HAP-1 (cell line): ENCODE results near the gene TDRD7.

Experiments used
- DNase-seq, 2 experiments: peaks; one replicate each; pipeline ENCODE4 v3.0.0-alpha.2; 2016 to 2020; ENCODE audit warnings: low spot score in 2 of 2
- H3K27me3 ChIP-seq: fragments of 250-450 bp; sonication (Bioruptor Pico); 2 replicates; pipeline ENCODE4 v1.5.1; 2020; ENCODE audit warnings: low read depth, mild to moderate bottlenecking, moderate library complexity
- H3K36me3 ChIP-seq: fragments of 250-450 bp; sonication (Bioruptor Pico); replicated peaks from 2 replicates; pipeline ENCODE4 v1.5.1; 2020; ENCODE audit warnings: mild to moderate bottlenecking
- H3K4me1 ChIP-seq: fragments of 250-450 bp; sonication (Bioruptor Pico); 2 replicates; pipeline ENCODE4 v1.5.1; 2020; ENCODE audit warnings: mild to moderate bottlenecking
- H3K4me3 ChIP-seq: fragments of 250-450 bp; sonication (Bioruptor Pico); 2 replicates; pipeline ENCODE4 v1.5.1; 2020; ENCODE audit warnings: mild to moderate bottlenecking, moderate library complexity
- H3K9me3 ChIP-seq: fragments of 250-450 bp; sonication (Bioruptor Pico); 2 replicates; pipeline ENCODE4 v1.5.1; 2020; ENCODE audit warnings: mild to moderate bottlenecking, moderate library complexity
- in situ Hi-C: fragments of 300-500 bp; cut with MboI; formaldehyde crosslinking; loops from 3 replicates; pipeline ENCODE4 v1.14.3; 2020; ENCODE audit warnings: low sequenced_read_pairs, inconsistent platforms, mixed read lengths

TDRD7 gene

GRCh38 chr9:97531888-97532376 is 120.0 kb downstream of the TDRD7 start:
- Histone ChIP-seq H3K9me3 (no peaks in the 10 kb centered on the region), H3K4me3 (no peak overlapping the region), H3K4me1 (no peaks in the 10 kb centered on the region), H3K27me3 (no peaks in the 10 kb centered on the region), H3K36me3 (no peaks in the 10 kb centered on the region)
- in situ Hi-C loops, result no loop called here
- DNase-seq, result no peak

- no peak for DNase-seq
- Histone ChIP-seq H3K4me1 (no peaks in the 10 kb centered on the region), H3K9me3 (no peaks in the 10 kb centered on the region), H3K27me3 (no peaks in the 10 kb centered on the region), H3K36me3 (no peaks in the 10 kb centered on the region), H3K4me3 (no peak overlapping the region)
- in situ Hi-C loops, result no loop called here
Measured at GRCh38 chr9:97534185-97534584, 122.3 kb downstream of the TDRD7 start.

DNA sequence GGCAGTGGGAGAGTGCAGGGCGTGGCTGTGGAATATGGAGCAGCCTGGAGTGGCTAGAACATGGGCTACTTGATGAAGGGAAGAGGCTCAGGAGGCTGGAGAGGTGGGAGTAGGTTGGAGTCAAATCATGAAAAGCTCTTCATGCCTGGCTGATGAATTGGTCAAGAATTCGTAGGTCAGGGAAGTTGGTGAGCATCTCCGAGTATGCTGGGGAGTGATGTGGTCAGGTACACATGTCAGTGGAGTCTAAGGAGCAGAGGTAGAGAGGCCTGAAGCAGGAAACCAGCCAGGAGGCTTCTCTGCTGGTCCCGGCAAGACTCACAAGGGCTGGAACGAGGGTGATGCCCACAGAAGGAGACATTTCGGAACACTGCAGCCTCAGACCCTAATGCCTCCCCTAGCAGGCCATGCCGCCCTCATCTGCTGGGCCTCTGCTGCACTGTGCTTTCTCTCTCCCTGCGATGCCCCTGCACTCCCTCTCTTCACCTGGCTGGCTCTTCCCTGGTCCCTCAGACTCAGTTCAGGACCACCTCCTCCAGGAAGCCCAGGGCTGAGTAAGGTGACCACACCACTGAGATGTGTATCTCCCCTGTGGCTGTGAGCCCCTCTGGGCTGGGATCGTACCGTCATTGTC is 123.2 kb downstream of the TDRD7 start:
- DNase-seq, result no peak
- no peak overlapping the region for H3K4me3 ChIP-seq
- H3K36me3 ChIP-seq, result no peaks in the 10 kb centered on the region
- no peaks in the 10 kb centered on the region for H3K9me3 ChIP-seq
- in situ Hi-C loops, result no loop called here
- no peaks in the 10 kb centered on the region for H3K27me3 ChIP-seq
- no peaks in the 10 kb centered on the region for H3K4me1 ChIP-seq

DNA sequence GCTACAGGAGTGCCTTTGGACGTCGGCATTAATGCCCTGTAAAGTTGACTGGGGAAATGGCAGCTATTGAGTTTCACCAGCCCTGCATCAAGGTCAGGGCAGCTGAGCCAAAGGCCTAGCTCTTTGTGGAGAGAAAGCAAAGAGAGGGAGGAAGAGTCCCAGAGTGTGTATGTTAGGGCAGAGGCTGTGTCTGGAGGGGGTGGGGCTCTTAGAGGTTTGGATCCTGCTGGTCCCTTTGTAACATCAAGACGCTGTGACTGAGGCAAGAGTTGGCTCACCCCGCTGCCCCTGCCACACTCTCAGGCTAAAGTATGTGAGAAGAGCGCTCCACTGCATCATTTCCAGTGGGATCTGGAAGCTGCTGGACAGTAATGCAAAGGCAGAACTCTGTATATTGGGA is 123.9 kb downstream of the TDRD7 start:
- Histone ChIP-seq H3K36me3 (no peaks in the 10 kb centered on the region), H3K4me3 (no peak overlapping the region), H3K27me3 (no peaks in the 10 kb centered on the region), H3K9me3 (no peaks in the 10 kb centered on the region), H3K4me1 (no peaks in the 10 kb centered on the region)
- in situ Hi-C loops, result no loop called here
- no peak for DNase-seq

DNA sequence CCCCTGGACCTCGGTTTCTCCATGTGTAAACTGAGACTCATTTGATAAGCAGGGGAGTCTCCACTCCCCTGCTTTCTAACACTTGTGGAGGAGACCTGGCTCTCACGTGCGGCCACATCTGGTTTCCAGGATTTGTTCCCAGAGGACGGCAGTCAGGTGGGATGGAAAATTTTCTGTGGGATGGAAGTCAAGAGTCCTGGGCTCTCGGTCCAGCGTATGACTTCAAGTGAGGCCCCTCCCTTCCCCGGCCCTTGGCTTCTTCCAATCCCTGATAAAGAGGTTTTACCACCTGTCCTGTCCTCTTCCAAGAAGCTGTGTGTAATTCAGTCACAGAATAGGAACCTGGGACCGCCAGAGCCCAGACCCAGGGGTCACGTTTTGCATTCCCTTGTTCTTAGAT is 124.6 kb downstream of the TDRD7 start:
- H3K36me3 ChIP-seq, result no peaks in the 10 kb centered on the region
- no peak for DNase-seq
- in situ Hi-C loops, result no loop called here

GRCh38 chr9:97543561-97543960 is 131.7 kb downstream of the TDRD7 start:
- no peaks in the 10 kb centered on the region for H3K9me3 ChIP-seq
- no peaks in the 10 kb centered on the region for H3K27me3 ChIP-seq
- in situ Hi-C loops, result no loop called here
- no peak overlapping the region for H3K4me3 ChIP-seq
- no peaks in the 10 kb centered on the region for H3K36me3 ChIP-seq
- no peak for DNase-seq
- no peaks in the 10 kb centered on the region for H3K4me1 ChIP-seq

More for the DNA sequence above, 124.6 kb downstream of the TDRD7 start:
- Histone ChIP-seq H3K4me1 (no peaks in the 10 kb centered on the region), H3K4me3 (no peak overlapping the region), H3K27me3 (no peaks in the 10 kb centered on the region), H3K9me3 (no peaks in the 10 kb centered on the region)

GRCh38 chr9:97545486-97545885 is 133.6 kb downstream of the TDRD7 start:
- H3K27me3 ChIP-seq, result no peaks in the 10 kb centered on the region
- in situ Hi-C loops, result no loop called here
- H3K4me3 ChIP-seq, result no peak overlapping the region
- no peaks in the 10 kb centered on the region for H3K36me3 ChIP-seq
- H3K9me3 ChIP-seq, result no peaks in the 10 kb centered on the region
- DNase-seq, result no peak
- H3K4me1 ChIP-seq, result no peaks in the 10 kb centered on the region
